Measurements from ENCODE around the gene ATP8B2.
A peak's percentile ranks its signal among the peaks of the same experiment; 100 is the strongest.
"Not testable (repeated sequence)": the region's sequence is repeated elsewhere in the genome, so short reads cannot be mapped to it uniquely, and the experiment has no call there.

Gene ATP8B2

GRCh38 chr1:154301582-154301981 is 23.7 kb upstream of the ATP8B2 start:
- TF ChIP-seq CTCF (conservative IDR thresholded peaks at IDR 0.05; ENCODE audit: low read length), result no peak
- no peak overlapping the region for H3K4me3 ChIP-seq (ENCODE audit: low read length)
- no peak for DNase-seq (ENCODE audit: low read depth)

DNA sequence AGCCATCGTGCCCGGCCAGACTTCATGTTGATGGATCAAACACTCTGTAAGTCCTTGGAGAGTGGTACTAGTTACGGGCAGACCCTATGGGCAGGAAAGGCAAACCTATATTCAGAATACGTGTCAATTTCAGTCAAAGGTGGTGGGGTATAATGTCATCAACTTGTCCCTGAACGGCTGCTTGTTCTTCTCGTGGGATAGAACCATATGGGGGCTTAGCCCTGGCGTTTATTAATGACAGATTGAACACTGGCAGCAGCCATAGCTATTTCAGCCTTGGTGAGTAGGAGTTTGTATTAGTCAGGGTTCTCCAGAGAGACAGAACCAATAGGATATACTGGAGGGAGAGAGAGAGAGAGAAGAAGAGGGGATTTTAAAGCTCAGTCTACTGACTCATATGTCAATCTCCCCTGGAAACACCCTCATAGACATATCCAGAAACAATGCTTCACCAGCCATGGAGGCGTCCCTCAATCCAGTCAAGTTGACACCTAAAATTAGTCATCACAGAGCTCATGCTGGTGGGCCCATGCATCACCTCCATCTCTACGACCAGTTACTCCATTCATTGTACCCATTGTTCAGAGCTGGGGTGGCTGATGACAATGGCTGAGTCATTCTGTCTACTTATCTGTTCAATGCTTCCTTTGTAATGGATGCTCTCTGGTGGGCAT is 20.5 kb upstream of the ATP8B2 start:
- no peak overlapping the region for H3K4me3 ChIP-seq (ENCODE audit: low read length)
- no peak for TF ChIP-seq CTCF (conservative IDR thresholded peaks at IDR 0.05; ENCODE audit: low read length)
- no peak for DNase-seq (ENCODE audit: low read depth)

GRCh38 chr1:154306151-154306550 is 19.2 kb upstream of the ATP8B2 start:
- TF ChIP-seq CTCF (conservative IDR thresholded peaks at IDR 0.05; ENCODE audit: low read length), result no peak
- H3K4me3 ChIP-seq (ENCODE audit: low read length), result no peak overlapping the region

GRCh38 chr1:154307670-154308270 is 17.6 kb upstream of the ATP8B2 start:
- not testable (repeated sequence) for H3K4me3 ChIP-seq (ENCODE audit: low read length); DNase-seq (ENCODE audit: low read depth)

More at GRCh38 chr1:154306151-154306550, 19.2 kb upstream of the ATP8B2 start:
- DNase-seq (ENCODE audit: low read depth), result peak; percentile 86

DNA sequence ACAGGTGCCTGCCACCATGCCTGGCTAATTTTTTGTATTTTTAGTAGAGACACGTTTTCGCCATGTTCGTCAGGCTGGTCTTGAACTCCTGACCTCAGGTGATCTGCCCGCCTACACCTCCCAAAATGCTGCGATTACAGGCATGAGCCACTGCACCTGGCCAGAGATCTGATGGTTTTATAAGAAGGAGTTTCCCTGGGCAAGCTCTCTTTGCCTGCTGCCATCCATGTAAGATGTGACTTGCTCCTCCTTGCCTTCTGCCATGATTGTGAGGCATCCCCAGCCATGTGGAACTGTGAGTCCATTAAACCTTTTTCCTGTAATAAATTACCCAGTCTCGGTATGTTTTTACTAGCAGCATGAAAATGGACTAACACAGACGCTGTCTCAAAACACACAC is 16.2 kb upstream of the ATP8B2 start:
- DNase-seq (ENCODE audit: low read depth); H3K4me3 ChIP-seq (ENCODE audit: low read length): not testable (repeated sequence)

- DNase-seq (ENCODE audit: low read depth); H3K4me3 ChIP-seq (ENCODE audit: low read length): not testable (repeated sequence)
Observed at GRCh38 chr1:154312229-154313065, 12.9 kb upstream of the ATP8B2 start.

DNA sequence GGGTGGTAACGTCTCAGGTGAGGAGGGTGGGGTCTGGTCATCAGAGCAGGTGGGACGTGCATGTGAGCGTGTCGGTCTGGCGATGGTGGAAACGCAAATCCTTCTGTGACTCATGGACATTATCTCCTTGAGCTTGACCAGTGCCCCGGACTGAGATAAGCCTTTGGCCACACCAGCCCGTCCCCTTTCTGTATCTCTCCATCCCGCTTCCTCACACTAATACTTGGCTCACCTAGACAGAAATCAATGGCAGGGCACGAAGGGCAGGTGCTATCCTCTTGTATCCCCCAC is 12.3 kb upstream of the ATP8B2 start:
- TF ChIP-seq CTCF (conservative IDR thresholded peaks at IDR 0.05; ENCODE audit: low read length), result no peak
- no peak overlapping the region for H3K4me3 ChIP-seq (ENCODE audit: low read length)
- no peak for DNase-seq (ENCODE audit: low read depth)

DNA sequence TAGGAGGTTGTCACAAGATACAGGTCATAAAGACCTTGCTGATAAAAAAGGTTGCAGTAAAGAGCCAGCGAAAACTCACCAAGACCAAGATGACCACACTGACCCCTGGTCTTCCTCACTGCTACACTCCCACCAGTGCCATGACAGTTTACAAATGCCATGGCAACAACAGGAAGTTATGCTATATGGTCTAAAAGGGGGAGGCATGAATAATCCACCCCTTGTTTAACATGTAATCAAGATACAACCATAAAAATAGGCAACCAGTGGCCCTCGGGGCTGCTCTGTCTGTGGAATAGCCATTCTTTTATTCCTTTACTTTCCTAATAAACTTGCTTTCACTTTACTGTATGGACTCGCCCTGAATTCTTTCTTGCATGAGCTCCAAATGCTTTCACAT is 11.1 kb upstream of the ATP8B2 start:
- not testable (repeated sequence) for H3K4me3 ChIP-seq (ENCODE audit: low read length); DNase-seq (ENCODE audit: low read depth)

- no peak for TF ChIP-seq CTCF (conservative IDR thresholded peaks at IDR 0.05; ENCODE audit: low read length)
- H3K4me3 ChIP-seq (ENCODE audit: low read length), result no peak overlapping the region
- no peak for DNase-seq (ENCODE audit: low read depth)
Observed at GRCh38 chr1:154316704-154317103, 8.6 kb upstream of the ATP8B2 start.
